IPS DF 19.7 (cell line): ENCODE measurements around the gene PSMC4.
A peak's percentile ranks its signal among the peaks of the same experiment; 100 is the strongest.

Source experiments
- DNase-seq: peaks from one replicate; pipeline ENCODE4 v3.0.0-alpha.2; 2013; ENCODE audit warnings: low read depth, low spot score

PSMC4 gene

DNA sequence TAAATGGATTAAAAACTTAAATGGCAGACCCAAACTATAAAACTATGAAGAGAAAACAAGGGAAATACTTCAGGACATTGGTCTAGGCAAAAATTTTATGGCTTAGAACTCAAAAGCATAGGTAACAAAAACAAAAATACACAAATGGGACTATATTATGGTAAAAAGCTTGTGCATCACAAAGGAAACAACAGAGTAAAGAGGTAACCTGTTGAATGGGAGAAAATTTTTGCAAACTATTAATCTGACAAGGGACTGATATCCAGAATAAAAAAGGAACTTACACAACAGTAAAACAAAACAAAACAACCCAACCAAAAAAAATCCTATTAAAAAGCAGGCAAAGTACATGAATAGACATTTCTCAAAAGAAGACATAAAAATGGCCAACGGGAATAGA is 16.6 kb downstream of the PSMC4 start:
- no peak for DNase-seq

DNA sequence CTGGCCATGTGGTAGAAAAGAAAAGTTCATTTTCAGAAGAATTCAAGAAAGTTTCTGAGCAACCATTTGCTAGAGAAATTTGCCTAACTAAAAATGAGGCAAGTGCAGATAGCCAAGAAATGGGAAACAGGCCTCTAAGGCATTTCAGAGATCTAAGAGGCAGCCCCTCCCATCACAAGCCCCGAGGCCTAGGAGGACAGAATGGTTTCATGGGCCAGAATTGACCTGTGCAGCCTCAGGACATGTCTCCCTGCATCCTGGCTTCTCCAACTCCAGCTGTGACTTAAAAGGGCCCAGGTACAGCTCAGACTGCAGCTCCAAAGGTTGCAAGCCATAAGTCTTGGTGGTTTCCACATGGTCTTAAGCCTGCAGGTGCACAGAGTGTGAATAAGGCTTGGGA is 22.6 kb downstream of the PSMC4 start:
- no peak for DNase-seq

DNA sequence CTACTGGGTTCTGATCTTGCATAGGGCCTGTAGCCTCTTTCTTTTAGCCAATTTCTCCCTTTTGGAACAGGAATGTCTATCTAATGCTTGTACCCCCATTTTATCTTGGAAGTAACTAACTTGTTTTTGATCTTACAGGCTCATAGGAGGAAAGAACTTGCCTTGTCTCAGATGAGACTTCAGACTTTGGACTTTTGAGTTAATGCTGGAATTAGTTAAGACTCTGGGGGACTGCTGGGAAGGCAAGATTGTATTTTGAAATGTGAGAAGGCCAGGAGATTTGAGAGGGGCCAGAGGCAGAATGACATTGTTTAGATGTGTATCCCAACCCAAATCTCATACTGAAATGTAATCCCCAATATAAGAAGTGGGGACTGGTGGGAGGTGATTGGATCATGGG is 23.4 kb downstream of the PSMC4 start:
- DNase-seq: no peak

DNA sequence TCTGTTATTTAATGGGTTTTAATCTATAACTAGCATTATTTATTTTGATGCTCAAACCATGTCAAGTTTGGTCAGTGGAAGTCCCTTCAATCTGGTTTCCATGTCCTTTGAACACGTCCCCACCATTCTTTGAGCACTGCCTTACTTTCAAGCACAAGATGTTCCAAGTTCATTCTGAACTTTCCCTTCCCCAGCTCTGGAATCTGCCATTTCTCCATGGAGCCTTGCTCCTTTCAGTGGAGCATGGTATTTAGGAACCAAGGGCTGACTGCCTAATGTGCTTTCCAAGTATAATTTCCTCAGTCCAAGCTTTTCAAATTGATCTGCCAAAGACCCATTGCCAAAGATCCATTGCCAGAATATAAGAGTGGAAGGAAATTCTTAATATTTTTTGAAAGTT is 24.8 kb downstream of the PSMC4 start:
- no peak for DNase-seq

DNA sequence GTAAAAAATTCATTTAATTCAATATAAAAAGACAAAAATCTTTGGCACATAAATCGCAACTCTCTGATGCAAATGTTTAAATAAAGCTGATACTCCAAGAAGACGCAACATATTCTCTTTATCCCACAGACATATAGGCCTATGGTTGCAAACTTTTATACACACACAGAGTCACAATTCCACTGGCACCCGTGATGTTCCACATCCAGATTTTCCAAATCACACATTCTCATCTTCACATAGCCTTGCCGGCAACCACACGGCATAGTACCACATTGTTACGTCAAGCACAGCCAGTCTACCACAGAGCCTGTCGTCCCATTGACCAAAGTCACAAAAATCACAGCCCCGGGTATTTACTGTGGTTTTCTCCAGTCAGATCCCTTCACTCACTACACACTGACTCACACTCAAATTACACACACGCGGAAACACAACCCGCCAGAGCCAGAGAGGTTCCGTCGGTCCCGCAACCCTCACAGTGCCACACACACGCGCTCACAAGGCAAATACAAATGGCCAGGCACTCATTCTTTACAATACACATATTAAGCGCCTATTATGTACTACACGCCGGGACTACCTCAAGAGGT is 25.3 kb downstream of the PSMC4 start:
- no peak for DNase-seq

DNA sequence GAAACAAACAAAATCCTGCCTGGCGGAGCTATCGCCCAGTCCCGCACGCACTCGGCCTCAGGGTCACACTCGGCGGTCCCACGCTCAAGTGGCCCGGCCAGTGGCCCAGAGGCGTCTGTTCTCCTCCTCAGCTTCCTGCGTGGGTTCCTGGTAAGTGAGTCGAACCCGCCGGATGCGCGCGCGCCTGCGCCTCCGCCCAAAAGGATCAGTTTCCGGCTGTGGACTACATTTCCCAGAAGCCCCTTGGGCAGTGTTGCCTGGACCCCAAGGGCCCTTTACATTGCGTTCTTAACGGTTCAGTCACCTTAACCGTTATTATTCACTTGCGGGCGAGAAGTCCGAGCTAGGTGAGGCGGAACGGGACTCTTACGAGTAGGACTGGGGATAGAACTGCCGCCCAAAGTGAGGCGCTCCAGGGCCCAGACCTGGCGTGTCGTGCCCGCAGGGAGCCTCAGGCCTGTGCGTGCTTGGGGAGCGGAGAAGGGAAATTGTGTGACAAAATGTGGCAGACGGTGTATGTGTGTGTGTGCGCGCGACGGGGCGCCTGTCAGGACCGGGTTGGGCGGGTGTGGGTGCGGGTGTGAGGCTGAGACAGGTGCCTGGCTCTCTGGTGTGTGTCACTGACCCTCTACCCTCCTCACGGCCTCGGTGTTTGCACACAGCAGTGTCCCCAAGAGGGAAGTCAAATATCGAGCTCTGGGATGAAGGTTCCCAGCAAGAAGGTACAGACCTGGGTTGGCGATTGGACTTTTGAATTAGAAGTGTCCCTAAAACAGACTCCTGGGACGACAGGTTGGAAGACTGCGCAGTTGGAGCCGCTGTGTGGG is 26.1 kb downstream of the PSMC4 start, which contains the start of gene ZNF546:
Gene ZNF546 (plus strand): TSS at position 250 of the 827 bp plus-strand sequence. CDS start 1,267 bp downstream, outside the sequence.
- peak; percentile 45 for DNase-seq

DNA sequence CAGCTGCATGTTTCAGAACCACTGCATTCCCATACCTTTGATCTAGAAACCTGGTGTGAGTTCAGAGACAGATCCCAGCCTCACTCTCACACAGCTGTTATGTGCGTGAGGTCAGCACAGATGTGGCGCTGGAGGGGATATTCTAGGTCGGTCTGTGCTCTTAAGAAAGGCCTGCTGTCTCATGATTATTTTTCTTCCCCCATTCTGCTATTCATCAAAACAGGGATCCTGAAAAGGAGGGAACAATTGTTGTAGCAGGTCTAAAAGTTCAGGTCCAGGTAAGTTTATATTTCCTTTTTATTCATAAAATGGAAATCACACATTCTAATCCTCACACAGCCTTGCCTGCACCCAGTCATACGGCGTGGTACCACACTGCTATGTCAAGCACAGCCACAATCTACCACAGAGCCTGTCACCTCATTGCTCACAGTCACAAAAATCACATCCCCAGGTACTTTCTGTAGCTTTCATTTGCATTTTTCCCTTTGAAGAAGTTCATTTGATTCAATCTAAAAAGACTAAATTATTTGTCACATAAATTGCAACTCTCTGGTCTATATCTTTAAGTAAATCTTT is 26.8 kb downstream of the PSMC4 start:
- DNase-seq: no peak

DNA sequence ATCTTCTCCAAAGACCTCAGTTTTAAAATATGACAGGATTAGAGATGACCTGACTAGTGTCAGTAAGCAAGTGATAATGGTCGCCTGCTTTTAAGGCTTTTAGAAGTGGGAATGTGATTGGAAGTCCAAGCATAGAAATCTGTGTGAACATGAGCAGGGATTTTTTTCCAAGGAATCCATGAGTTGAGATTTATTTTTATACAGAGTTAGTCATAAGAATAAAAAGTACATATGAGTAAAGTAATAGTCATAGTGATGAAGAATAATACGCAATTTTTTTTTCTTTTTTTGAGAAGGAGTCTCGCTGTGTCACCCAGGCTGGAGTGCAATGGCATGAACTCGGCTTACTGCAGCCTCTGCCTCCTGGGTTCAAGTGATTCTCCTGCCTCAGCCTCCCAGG is 27.5 kb downstream of the PSMC4 start:
- DNase-seq: no peak

DNA sequence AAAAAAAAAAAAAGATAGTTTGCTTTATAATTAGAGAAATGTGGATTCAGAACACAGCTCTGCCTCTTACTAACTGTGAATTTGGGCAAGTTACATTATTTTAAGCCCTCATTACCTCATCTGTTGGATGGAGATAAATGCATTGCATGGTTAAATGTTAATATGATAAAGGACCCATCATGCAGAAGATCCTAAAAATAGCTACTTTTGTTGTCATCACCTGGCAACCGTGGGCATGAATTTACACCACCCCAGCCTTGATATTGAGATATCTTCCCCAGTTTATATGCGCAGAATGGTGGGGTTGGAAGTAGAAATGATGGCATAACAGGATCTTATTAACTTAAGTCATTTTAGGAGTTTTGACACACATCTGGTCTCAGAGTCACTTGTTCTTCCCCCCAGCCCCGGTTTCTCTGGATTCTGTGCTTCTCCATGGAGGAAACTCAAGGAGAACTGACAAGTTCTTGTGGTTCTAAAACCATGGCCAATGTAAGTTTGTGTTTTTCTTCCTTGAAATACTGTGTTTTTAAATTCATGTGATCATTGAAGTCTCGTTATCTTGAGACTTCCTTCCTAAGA is 34.8 kb downstream of the PSMC4 start:
- DNase-seq: no peak

DNA sequence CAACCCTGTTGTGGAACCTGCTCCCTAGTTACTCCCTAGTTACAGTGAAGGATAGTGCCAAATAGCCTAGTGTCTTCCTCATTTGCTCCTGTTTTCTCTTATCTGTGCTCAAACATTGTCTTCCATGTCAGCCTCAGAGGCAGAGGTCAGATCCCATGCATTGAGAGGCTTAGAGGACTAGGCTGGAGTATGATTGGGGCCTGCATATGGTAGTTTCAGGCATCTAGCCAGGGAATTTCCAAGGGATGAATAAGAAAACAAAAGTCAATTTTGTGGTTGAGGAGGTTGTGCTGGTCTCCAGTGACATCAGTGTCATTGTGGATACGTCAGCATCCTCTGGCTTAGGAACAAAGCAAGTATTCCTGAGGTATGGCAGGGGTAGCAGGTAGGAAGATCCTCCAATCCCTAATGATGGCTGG is 35.3 kb downstream of the PSMC4 start:
- DNase-seq: no peak

DNA sequence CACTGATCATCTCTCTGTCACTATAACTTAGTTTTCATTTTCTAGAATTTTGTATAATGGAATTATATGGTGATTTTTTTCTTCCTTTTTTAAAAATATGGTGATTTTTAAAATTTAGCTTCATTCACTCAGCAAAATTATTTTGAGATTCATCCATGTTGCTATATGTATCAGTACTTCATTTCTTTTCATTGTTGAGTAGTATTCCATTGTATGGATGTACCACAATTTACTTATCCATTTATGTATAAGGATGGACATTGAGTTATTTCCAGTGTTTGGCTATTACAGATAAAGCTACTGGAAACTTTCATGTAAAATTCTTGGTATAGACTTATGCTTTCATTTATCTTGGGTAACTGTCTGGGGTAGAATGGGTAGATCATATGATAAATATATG is 38.7 kb downstream of the PSMC4 start:
- no peak for DNase-seq

DNA sequence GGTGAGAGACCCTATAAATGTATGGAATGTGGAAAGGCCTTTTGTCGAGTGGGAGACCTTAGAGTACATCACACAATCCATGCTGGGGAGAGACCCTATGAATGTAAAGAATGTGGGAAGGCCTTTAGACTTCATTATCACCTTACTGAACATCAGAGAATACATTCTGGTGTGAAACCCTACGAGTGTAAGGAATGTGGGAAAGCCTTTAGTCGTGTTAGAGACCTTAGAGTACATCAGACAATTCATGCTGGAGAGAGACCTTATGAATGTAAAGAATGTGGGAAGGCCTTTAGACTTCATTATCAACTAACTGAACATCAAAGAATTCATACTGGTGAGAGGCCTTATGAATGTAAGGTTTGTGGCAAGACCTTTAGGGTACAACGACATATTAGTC is 43.0 kb downstream of the PSMC4 start:
- no peak for DNase-seq

DNA sequence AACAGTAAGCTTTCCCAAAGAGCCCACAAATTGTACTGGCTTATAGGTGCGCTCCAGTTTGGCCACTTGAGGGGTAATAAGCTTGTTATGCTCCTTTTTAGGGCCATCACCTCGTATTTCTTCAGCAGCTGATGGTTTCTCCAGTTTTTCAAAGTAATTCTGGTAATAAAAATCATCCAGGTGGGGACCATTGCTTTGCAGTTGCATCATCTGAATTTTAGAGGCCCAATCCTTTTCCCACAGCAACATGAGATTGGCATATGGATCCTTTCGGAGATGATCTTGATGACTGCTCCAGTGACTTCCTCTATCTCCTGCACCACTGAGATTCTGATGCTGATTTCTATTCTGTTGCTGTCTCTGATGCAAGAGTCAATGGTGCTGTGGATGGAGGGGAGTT is 53.0 kb downstream of the PSMC4 start:
- DNase-seq: no peak

DNA sequence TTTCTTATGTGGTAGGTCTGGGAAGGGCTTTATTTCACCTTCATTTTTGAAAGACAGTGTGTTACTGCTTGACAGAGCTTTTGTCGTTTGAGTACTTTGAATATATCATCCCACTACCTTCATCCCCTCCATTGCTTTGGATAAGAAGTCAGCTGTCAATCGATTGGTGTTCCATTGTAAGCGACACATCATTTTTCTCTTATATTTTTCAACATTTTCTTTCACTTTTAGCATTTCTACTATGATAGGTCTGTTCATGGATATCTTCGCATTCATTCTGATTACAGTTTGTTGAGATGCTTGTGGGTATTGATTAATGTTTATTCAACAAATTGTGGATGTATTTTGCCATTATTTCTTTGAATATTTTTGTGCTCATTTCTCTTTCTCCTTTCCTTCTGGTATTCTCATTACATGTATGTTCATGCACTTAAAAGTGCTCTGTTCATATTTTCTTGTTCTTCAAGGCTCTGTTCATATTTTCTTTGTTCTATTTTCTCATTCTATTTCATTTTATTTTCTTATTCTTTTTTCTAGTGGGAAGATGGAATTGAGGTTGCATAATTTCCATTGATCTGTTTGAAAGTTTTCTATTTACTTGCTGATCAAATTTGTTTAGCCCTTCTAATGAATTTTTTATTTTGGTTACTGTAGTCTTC is 55.1 kb downstream of the PSMC4 start:
- DNase-seq: no peak

DNA sequence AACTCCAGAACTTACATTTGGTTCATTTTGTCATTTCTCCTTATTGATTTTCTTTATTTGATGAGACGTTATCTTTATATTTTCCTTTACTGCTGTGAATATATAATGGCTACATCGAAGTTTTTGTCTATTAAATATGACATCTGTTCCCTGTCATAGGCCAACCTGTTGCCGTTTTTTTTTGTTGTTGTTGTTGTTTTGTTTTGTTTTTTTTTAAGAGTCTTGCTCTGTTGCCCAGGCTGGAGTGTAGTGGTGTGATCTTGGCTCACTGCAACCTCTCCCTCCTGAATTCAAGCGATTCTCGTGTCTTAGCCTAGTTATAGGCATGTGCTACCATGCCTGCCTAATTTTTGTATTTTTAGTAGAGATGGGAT is 55.6 kb downstream of the PSMC4 start:
- DNase-seq: no peak
